Testis (tissue), 3 donors: ENCODE results near the gene ERBB4. TPM values are rescaled to one million over a fixed set of nuclear protein-coding genes. Genes with fewer than 3 reads are reported as not detected.

Experiments used
- DNase-seq: peaks from one replicate; pipeline ENCODE4 v3.0.0-alpha.2; 2019
- H3K27ac ChIP-seq, 2 donors: fragments of 200-600 bp; sonication (generic); one replicate each; pipeline ENCODE4 v1.5.1; 2019
- H3K27me3 ChIP-seq: fragments of 200-600 bp; sonication (generic); one replicate; pipeline ENCODE4 v1.5.1; 2019
- H3K36me3 ChIP-seq: fragments of 200-600 bp; sonication (generic); one replicate; pipeline ENCODE4 v1.5.1; 2017; ENCODE audit warnings: low read depth; ENCODE audit errors: missing control alignments
- H3K4me1 ChIP-seq: fragments of 200-600 bp; sonication (generic); one replicate; pipeline ENCODE4 v1.5.1; 2019
- H3K4me3 ChIP-seq, 2 donors: fragments of 200-600 bp; sonication (generic); one replicate each; pipeline ENCODE4 v1.5.1; 2017 to 2019
- H3K9me3 ChIP-seq: fragments of 200-600 bp; sonication (generic); one replicate; pipeline ENCODE4 v1.5.1; 2017
- CTCF ChIP-seq, 3 experiments: fragments of 450-650 bp in 2 of 3; fragments of 200-600 bp in 1 of 3; sonication (generic) in 1 of 3; IDR thresholded peaks; one replicate each; pipeline ENCODE4 v1.5.1; 2016 to 2019; ENCODE audit warnings: antibody characterized with exemption in 3 of 3, mild to moderate bottlenecking in 2 of 3, moderate library complexity in 1 of 3
- POLR2A ChIP-seq: fragments of 450-650 bp; IDR thresholded peaks from one replicate; pipeline ENCODE4 v1.6.1; 2017; ENCODE audit warnings: antibody characterized with exemption, mild to moderate bottlenecking, moderate library complexity
- WGBS, 2 donors: methylation state at CpG; one replicate each; pipeline ENCODE4 v1.1.5; 2018; 5-methylcytosine and 5-hydroxymethylcytosine counted together
- intact Hi-C: fragments of 100-400 bp; cut with DNase I; formaldehyde crosslinking; loops from one replicate; pipeline ENCODE4 v1.15.1; 2023; ENCODE audit warnings: low total_unique reads
- microRNA-seq, 2 donors: library from miRNA; unstranded; fragments of <30 nt; microRNA quantifications; one replicate each; pipeline ENCODE4, GENCODE V29; 2016; ENCODE audit warnings: borderline number of aligned reads in 2 of 2, borderline replicate concordance in 1 of 2
- polyA plus RNA-seq: library from polyadenylated mRNA; stranded (reverse); fragments of 350-450 nt; fragmentation: Illumina TruSeq; extraction: RNeasy Lipid Tissue Mini Kit (QIAGEN cat#74804); gene quantifications from one replicate; pipeline ENCODE4 v1.2.3, GENCODE V29; 2014; ENCODE audit warnings: low read depth, low replicate concordance; ENCODE audit not compliant: insufficient read depth
- small RNA-seq, 2 donors: library from RNA; depleted of rRNA; stranded (forward); fragments of <200 nt; gene quantifications; one replicate each; pipeline ENCODE3, GENCODE V24; 2016
- total RNA-seq, 2 donors: library from RNA; depleted of rRNA; stranded (reverse); fragments of >200 nt; gene quantifications; one replicate each; pipeline ENCODE4 v1.2.3, GENCODE V29; 2016

ERBB4 gene
- total and polyA plus RNA-seq, 3 donors from 2014 or later = 6.1 to 62.7 (median 47.7) TPM

GRCh38 chr2:211333377-211333776, 1205.2 kb downstream of the ERBB4 start:
- H3K4me3 ChIP-seq = no peak overlapping the region
- no peak for DNase-seq
- no peaks in the 10 kb centered on the region for H3K27me3 ChIP-seq
- H3K36me3 ChIP-seq = no peaks in the 10 kb centered on the region
- H3K27ac ChIP-seq = no peak overlapping the region
- no peaks in the 10 kb centered on the region for H3K9me3 ChIP-seq
- 28 to 40% methylated on average over 1 of the region's 1 CpG for WGBS, 2 donors
- H3K4me1 ChIP-seq = no peaks in the 10 kb centered on the region
- intact Hi-C loops = no loop called here
- no peak for TF ChIP-seq POLR2A
- TF ChIP-seq CTCF (IDR thresholded peaks at IDR 0.05) = no peak

- no peaks in the 10 kb centered on the region for H3K4me1 ChIP-seq
- no peak for DNase-seq
- TF ChIP-seq POLR2A (no peak), CTCF (IDR thresholded peaks at IDR 0.05) (no peak)
- H3K27ac ChIP-seq = no peak overlapping the region
- no peaks in the 10 kb centered on the region for H3K36me3 ChIP-seq
- 54 to 57% methylated on average over 2 of the region's 2 CpGs for WGBS, 2 donors
- intact Hi-C loops = no loop called here
- no peaks in the 10 kb centered on the region for H3K27me3 ChIP-seq
- no peak overlapping the region for H3K4me3 ChIP-seq
- H3K9me3 ChIP-seq = no peaks in the 10 kb centered on the region
Observed at GRCh38 chr2:211331736-211332135, 1206.9 kb downstream of the ERBB4 start.

- TF ChIP-seq CTCF (IDR thresholded peaks at IDR 0.05) (no peak), POLR2A (no peak)
- no peaks in the 10 kb centered on the region for H3K27me3 ChIP-seq
- H3K4me1 ChIP-seq = no peaks in the 10 kb centered on the region
- intact Hi-C loops = no loop called here
- no peaks in the 10 kb centered on the region for H3K36me3 ChIP-seq
- no peak overlapping the region for H3K27ac ChIP-seq
- 71 to 85% methylated on average over 5 to 10 of the region's 10 CpGs for WGBS, 2 donors
- no peak overlapping the region for H3K4me3 ChIP-seq
- DNase-seq = no peak
- H3K9me3 ChIP-seq = no peaks in the 10 kb centered on the region
Observed at GRCh38 chr2:211329882-211330281, 1208.7 kb downstream of the ERBB4 start.

- no peaks in the 10 kb centered on the region for H3K9me3 ChIP-seq
- no peak overlapping the region for H3K27ac ChIP-seq
- no peaks in the 10 kb centered on the region for H3K36me3 ChIP-seq
- intact Hi-C loops = no loop called here
- no peak for DNase-seq
- no peak overlapping the region for H3K4me3 ChIP-seq
- H3K27me3 ChIP-seq = no peaks in the 10 kb centered on the region
- no peak for TF ChIP-seq POLR2A
- TF ChIP-seq CTCF (IDR thresholded peaks at IDR 0.05) = no peak
- H3K4me1 ChIP-seq = no peaks in the 10 kb centered on the region
- 90 to 94% methylated on average over 4 of the region's 4 CpGs for WGBS, 2 donors
Observed at GRCh38 chr2:211329421-211329820, 1209.2 kb downstream of the ERBB4 start.

- Histone ChIP-seq H3K4me1 (no peaks in the 10 kb centered on the region), H3K27ac (no peak overlapping the region), H3K9me3 (no peaks in the 10 kb centered on the region), H3K27me3 (no peaks in the 10 kb centered on the region), H3K4me3 (no peak overlapping the region), H3K36me3 (no peaks in the 10 kb centered on the region)
- intact Hi-C loops = no loop called here
- no peak for DNase-seq
- WGBS, 2 donors = 93 to 95% methylated on average over 2 of the region's 2 CpGs
- TF ChIP-seq POLR2A (no peak), CTCF (IDR thresholded peaks at IDR 0.05) (no peak)
Observed at GRCh38 chr2:211328126-211328525, 1210.5 kb downstream of the ERBB4 start.

Small RNAs within 50 kb of the gene (microRNA-seq; reads per million reads assigned to microRNA genes)
- 0 reads per million in 2 donors for gene MIR548F2

Small RNAs within 50 kb of the gene (small RNA-seq; reads per million reads assigned to genes)
- 0 reads per million in 2 donors for gene MIR548F2
- 0 reads per million in 2 donors for gene RNA5SP119
